ENCODE data around the gene KYNU. TPM values are rescaled to one million over a fixed set of nuclear protein-coding genes. Genes with fewer than 3 reads are reported as not detected.
"Not testable (repeated sequence)": the region's sequence is repeated elsewhere in the genome, so short reads cannot be mapped to it uniquely, and the experiment has no call there.

The KYNU gene
- total and polyA plus RNA-seq, 8 donors: 0.12 to 2.6 (median 0.53) TPM

DNA sequence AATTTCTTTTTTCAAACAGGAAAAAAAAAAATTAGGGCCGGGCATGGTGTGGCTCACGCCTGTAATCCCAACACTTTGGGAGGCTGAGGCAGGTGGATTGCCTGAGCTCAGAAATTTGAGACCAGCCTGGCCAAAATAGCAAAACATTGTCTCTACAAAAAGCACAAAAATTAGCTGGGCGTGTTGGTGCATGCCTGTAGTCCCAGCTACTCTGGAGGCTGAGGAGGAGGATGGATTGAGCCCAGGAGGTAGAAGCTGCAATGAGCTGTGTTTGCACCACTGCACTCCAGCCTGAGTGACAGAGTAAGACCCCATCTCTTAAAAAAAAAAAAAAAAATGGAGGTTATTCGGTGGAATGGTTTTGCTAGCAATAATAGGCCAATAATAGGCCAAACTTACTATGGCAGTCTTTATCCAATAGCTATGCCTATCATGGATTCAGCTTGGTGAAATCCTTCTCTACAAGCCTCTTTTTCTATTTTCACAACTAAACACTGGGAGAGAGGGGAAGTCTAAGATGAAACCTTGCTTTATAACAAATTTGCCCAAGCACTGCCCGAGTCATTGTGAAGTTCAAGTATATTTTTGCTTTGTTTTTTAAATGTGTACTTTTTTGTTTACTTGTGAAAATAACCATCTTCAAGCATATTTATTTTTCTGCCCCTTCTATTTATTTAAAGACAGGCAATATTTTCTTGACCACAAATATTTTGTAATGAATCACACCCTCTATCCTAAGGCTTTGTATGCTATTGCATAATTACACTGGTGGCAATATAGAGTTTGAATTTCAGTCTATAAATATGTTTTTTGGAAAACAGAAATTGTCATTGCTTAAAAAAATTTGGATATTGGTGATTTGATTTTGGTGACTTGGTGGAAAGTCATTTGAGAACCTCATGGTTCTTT is 20.0 kb upstream of the KYNU start:
- TF ChIP-seq, protein P1, sequence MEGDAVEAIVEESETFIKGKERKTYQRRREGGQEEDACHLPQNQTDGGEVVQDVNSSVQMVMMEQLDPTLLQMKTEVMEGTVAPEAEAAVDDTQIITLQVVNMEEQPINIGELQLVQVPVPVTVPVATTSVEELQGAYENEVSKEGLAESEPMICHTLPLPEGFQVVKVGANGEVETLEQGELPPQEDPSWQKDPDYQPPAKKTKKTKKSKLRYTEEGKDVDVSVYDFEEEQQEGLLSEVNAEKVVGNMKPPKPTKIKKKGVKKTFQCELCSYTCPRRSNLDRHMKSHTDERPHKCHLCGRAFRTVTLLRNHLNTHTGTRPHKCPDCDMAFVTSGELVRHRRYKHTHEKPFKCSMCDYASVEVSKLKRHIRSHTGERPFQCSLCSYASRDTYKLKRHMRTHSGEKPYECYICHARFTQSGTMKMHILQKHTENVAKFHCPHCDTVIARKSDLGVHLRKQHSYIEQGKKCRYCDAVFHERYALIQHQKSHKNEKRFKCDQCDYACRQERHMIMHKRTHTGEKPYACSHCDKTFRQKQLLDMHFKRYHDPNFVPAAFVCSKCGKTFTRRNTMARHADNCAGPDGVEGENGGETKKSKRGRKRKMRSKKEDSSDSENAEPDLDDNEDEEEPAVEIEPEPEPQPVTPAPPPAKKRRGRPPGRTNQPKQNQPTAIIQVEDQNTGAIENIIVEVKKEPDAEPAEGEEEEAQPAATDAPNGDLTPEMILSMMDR (IDR thresholded peaks at IDR 0.05): no peak
- Histone ChIP-seq H3K4me1 (no peaks in the 10 kb centered on the region), H3K27me3 (peaks cover 0 to 5% (median 0%) of the 10 kb centered on the region in 4 donors), H3K4me3 (no peak overlapping the region), H3K9me3 (no peaks in the 10 kb centered on the region), H3K27ac (no peak overlapping the region), H3K36me3 (no peaks in the 10 kb centered on the region)
- 61 to 73% methylated on average over 5 of the region's 5 CpGs for WGBS, 2 donors
- ATAC-seq (no peak), DNase-seq (no peak), FAIRE-seq (no peak)
- intact Hi-C loops (cut with DNase I): no loop called here

GRCh38 chr2:142858961-142859360 is 18.5 kb upstream of the KYNU start:
- H3K4me3 ChIP-seq: no peak overlapping the region
- no peak overlapping the region for H3K27ac ChIP-seq
- intact Hi-C loops (cut with DNase I): no loop called here
- H3K9me3 ChIP-seq: no peaks in the 10 kb centered on the region
- H3K4me1 ChIP-seq: no peaks in the 10 kb centered on the region
- TF ChIP-seq, protein P1 (IDR thresholded peaks at IDR 0.05): no peak
- 69 to 86% methylated on average over 1 of the region's 1 CpG for WGBS, 2 donors
- no peak for DNase-seq
- no peak for FAIRE-seq
- peaks cover 0 to 5% (median 0%) of the 10 kb centered on the region in 4 donors for H3K27me3 ChIP-seq
- ATAC-seq: no peak
- no peaks in the 10 kb centered on the region for H3K36me3 ChIP-seq

- no peaks in the 10 kb centered on the region for H3K36me3 ChIP-seq
- ATAC-seq: no peak
- H3K27me3 ChIP-seq: peaks cover 0 to 5% (median 0%) of the 10 kb centered on the region in 4 donors
- no peaks in the 10 kb centered on the region for H3K9me3 ChIP-seq
- FAIRE-seq: no peak
- TF ChIP-seq, protein P1 (IDR thresholded peaks at IDR 0.05): no peak
- H3K4me3 ChIP-seq: no peak overlapping the region
- intact Hi-C loops (cut with DNase I): no loop called here
- H3K4me1 ChIP-seq: no peaks in the 10 kb centered on the region
- no peak overlapping the region for H3K27ac ChIP-seq
- WGBS, 2 donors: 65 to 73% methylated on average over 4 of the region's 4 CpGs
- no peak for DNase-seq
These were observed 15.2 kb upstream of the KYNU start for GRCh38 chr2:142862299-142862698.

DNA sequence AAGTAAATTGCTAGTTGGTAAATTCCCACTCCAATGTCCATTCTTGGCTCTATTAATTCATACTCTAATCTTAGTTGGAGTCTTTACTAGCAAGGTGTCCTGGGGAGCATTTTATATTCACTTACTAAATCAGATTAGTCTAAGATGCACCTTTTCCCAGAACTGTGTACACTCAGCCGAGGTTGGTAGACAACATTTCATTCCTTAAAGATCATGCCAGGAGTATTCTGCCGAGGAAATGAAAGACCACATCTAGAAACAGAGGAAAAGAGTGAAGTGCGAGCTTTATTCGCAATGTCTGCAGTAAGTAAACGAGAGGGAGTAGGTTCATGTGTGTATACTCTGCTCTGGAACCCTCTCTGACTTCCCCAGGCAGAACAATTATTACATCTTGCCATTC is 14.6 kb upstream of the KYNU start:
- no peak overlapping the region for H3K27ac ChIP-seq
- no peak for ATAC-seq
- H3K36me3 ChIP-seq: no peaks in the 10 kb centered on the region
- no peaks in the 10 kb centered on the region for H3K4me1 ChIP-seq
- TF ChIP-seq, protein P1 (IDR thresholded peaks at IDR 0.05): no peak
- 56 to 67% methylated on average over 5 of the region's 5 CpGs for WGBS, 2 donors
- intact Hi-C loops (cut with DNase I): no loop called here
- peaks cover 0 to 5% (median 0%) of the 10 kb centered on the region in 4 donors for H3K27me3 ChIP-seq
- no peak for FAIRE-seq
- no peak for DNase-seq
- no peaks in the 10 kb centered on the region for H3K9me3 ChIP-seq
- no peak overlapping the region for H3K4me3 ChIP-seq

- Histone ChIP-seq H3K4me3 (no peak overlapping the region), H3K9me3 (no peaks in the 10 kb centered on the region), H3K27ac (no peak overlapping the region), H3K27me3 (peaks cover 0 to 5% (median 0%) of the 10 kb centered on the region in 4 donors), H3K36me3 (no peaks in the 10 kb centered on the region), H3K4me1 (no peaks in the 10 kb centered on the region)
- no peak for FAIRE-seq
- whole genome bisulfite sequencing, 2 donors: 29 to 44% methylated on average over 2 of the region's 2 CpGs
- no peak for ATAC-seq
- no peak for DNase-seq
- TF ChIP-seq, protein P1 (IDR thresholded peaks at IDR 0.05): no peak
- intact Hi-C loops (cut with DNase I): no loop called here
These were observed 13.9 kb upstream of the KYNU start for GRCh38 chr2:142863485-142863961.

DNA sequence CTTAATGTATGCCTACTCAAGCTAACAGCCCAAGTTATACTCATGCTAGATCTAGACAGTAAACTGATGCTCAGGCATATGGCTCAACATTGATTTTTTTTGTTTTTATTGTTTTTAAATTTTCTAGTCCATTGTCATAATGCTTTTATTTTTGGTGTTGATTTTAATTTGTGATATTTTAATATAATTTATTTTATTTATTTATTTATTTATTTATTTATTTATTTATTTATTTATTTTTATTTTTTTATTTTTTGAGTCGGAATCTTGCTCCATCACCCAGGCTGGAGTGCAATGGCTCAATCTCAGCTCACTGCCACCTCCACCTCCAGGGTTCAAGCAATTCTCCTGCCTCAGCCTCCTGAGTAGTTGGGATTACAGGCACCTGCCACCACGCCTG is 12.9 kb upstream of the KYNU start:
- DNase-seq; H3K4me3 ChIP-seq; FAIRE-seq; ATAC-seq; H3K9me3 ChIP-seq; H3K36me3 ChIP-seq; H3K4me1 ChIP-seq; intact Hi-C loops (cut with DNase I); H3K27ac ChIP-seq; H3K27me3 ChIP-seq: not testable (repeated sequence)
- 64 to 93% methylated on average over 2 of the region's 2 CpGs for WGBS, 2 donors
